HepG2 (cell line): ENCODE data around the gene NDRG2. TPM values are rescaled to one million over a fixed set of nuclear protein-coding genes. Genes with fewer than 3 reads are reported as not detected.
A peak's percentile ranks its signal among the peaks of the same experiment; 100 is the strongest.

Experiments
- AGO1 ChIP-seq: fragments of 200-400 bp; formaldehyde crosslinking; IDR thresholded peaks from 2 replicates; pipeline ENCODE4 v1.6.1; 2017; ENCODE audit warnings: mild to moderate bottlenecking, low read depth, low read length, moderate library complexity; ENCODE audit not compliant: poor library complexity, severe bottlenecking
- ARID2 ChIP-seq: sonication (generic); formaldehyde crosslinking; IDR thresholded peaks from 2 replicates; pipeline ENCODE4 v1.8.1; 2022; ENCODE audit warnings: mild to moderate bottlenecking, missing genetic modification reagents, borderline replicate concordance
- BORCS8-MEF2B ChIP-seq: sonication (generic); formaldehyde crosslinking; IDR thresholded peaks from 2 replicates; pipeline ENCODE4 v1.8.0; 2022; ENCODE audit warnings: mild to moderate bottlenecking, missing genetic modification reagents
- BRD4 ChIP-seq: sonication (generic); formaldehyde crosslinking; IDR thresholded peaks from 2 replicates; pipeline ENCODE4 v1.4.0; 2020; ENCODE audit warnings: missing genetic modification reagents
- FOXM1 ChIP-seq: sonication (generic); formaldehyde crosslinking; IDR thresholded peaks from 2 replicates; pipeline ENCODE4 v1.5.0; 2020; ENCODE audit warnings: missing genetic modification reagents
- KDM5B ChIP-seq: sonication (generic); formaldehyde crosslinking; IDR thresholded peaks from 2 replicates; pipeline ENCODE4 v1.4.0; 2020; ENCODE audit warnings: missing genetic modification reagents, mild to moderate bottlenecking, borderline replicate concordance
- KLF15 ChIP-seq: sonication (generic); formaldehyde crosslinking; IDR thresholded peaks from 2 replicates; pipeline ENCODE4 v1.8.1; 2023; ENCODE audit warnings: borderline replicate concordance, mild to moderate bottlenecking, inconsistent platforms, missing genetic modification reagents, mixed read lengths
- MAFG ChIP-seq: sonication (generic); formaldehyde crosslinking; IDR thresholded peaks from 2 replicates; pipeline ENCODE4 v1.5.1; 2020; ENCODE audit warnings: mild to moderate bottlenecking, missing genetic modification reagents
- NFE2L2 ChIP-seq: fragments of 150-350 bp; IDR thresholded peaks from 2 replicates; pipeline ENCODE4 v1.6.1; 2014; ENCODE audit warnings: low read length
- NFKBIZ ChIP-seq: IDR thresholded peaks from 2 replicates; pipeline ENCODE4 v1.6.1; 2018; ENCODE audit warnings: missing genetic modification reagents, missing compliant biosample characterization
- NKX3-1 ChIP-seq: sonication (generic); formaldehyde crosslinking; IDR thresholded peaks from 2 replicates; pipeline ENCODE4 v1.5.0; 2020; ENCODE audit warnings: missing genetic modification reagents
- NR1H2 ChIP-seq: sonication (generic); formaldehyde crosslinking; IDR thresholded peaks from 2 replicates; pipeline ENCODE4 v1.8.1; 2022; ENCODE audit warnings: low read depth, missing genetic modification reagents, borderline replicate concordance
- NR2C2 ChIP-seq: sonication (generic); formaldehyde crosslinking; IDR thresholded peaks from 2 replicates; pipeline ENCODE4 v1.4.0; 2020; ENCODE audit warnings: missing genetic modification reagents, mild to moderate bottlenecking, moderate library complexity, borderline replicate concordance
- SAP130 ChIP-seq: IDR thresholded peaks from 2 replicates; pipeline ENCODE4 v1.6.1; 2016; ENCODE audit warnings: low read depth
- SRSF4 ChIP-seq: fragments of 200-400 bp; formaldehyde crosslinking; IDR thresholded peaks from one replicate; pipeline ENCODE4 v1.6.1; 2018; ENCODE audit warnings: mild to moderate bottlenecking, low read depth, low read length, moderate library complexity; ENCODE audit not compliant: poor library complexity, severe bottlenecking
- ZBTB7B ChIP-seq: sonication (generic); formaldehyde crosslinking; IDR thresholded peaks from 2 replicates; pipeline ENCODE4 v1.4.0; 2020; ENCODE audit warnings: missing genetic modification reagents
- ZFP90 ChIP-seq: sonication (generic); formaldehyde crosslinking; IDR thresholded peaks from 2 replicates; pipeline ENCODE4 v1.8.0; 2022; ENCODE audit warnings: missing genetic modification reagents, mild to moderate bottlenecking, inconsistent platforms, borderline replicate concordance
- ZKSCAN1 ChIP-seq: fragments of 150-350 bp; IDR thresholded peaks from 2 replicates; pipeline ENCODE4 v1.6.1; 2014; ENCODE audit warnings: low read length
- ZNF256 ChIP-seq: sonication (generic); formaldehyde crosslinking; conservative IDR thresholded peaks from 2 replicates; pipeline ENCODE4 v1.4.0; 2020; ENCODE audit warnings: missing genetic modification reagents
- ZNF274 ChIP-seq: sonication (generic); formaldehyde crosslinking; IDR thresholded peaks from 2 replicates; pipeline ENCODE4 v1.5.1; 2020; ENCODE audit warnings: mild to moderate bottlenecking, missing genetic modification reagents
- ZNF296 ChIP-seq: sonication (generic); formaldehyde crosslinking; conservative IDR thresholded peaks from 2 replicates; pipeline ENCODE4 v1.5.0; 2020; ENCODE audit warnings: mild to moderate bottlenecking, missing genetic modification reagents
- ZNF333 ChIP-seq: sonication (generic); formaldehyde crosslinking; IDR thresholded peaks from 2 replicates; pipeline ENCODE4 v1.4.0; 2020; ENCODE audit warnings: mild to moderate bottlenecking, missing genetic modification reagents, borderline replicate concordance
- ZNF543 ChIP-seq: sonication (generic); formaldehyde crosslinking; IDR thresholded peaks from 2 replicates; pipeline ENCODE4 v1.4.0; 2020; ENCODE audit warnings: mild to moderate bottlenecking, missing genetic modification reagents
- ZNF605 ChIP-seq: sonication (generic); formaldehyde crosslinking; IDR thresholded peaks from 2 replicates; pipeline ENCODE4 v1.8.0; 2022; ENCODE audit warnings: mild to moderate bottlenecking, missing genetic modification reagents
- ZNF644 ChIP-seq: IDR thresholded peaks from 2 replicates; pipeline ENCODE4 v1.6.1; 2016; ENCODE audit warnings: low read depth
- ZNF782 ChIP-seq: sonication (generic); formaldehyde crosslinking; IDR thresholded peaks from 2 replicates; pipeline ENCODE4 v1.4.0; 2020; ENCODE audit warnings: missing genetic modification reagents, mild to moderate bottlenecking, borderline replicate concordance
- polyA plus RNA-seq, 8 experiments: library from polyadenylated mRNA; depleted of rRNA in 3 of 8; stranded (reverse) in 7 of 8; unstranded in 1 of 8; fragments of >200 nt; fragmentation: Illumina TruSeq in 4 of 8; extraction: Trizol in 4 of 8; gene quantifications; 2 replicates each; pipeline versions ENCODE4 v1.2.1 to v1.2.3, GENCODE V29; 2011 to 2016; ENCODE audit warnings: low read depth in 4 of 8, missing spikeins in 1 of 8, mixed read lengths in 1 of 8; ENCODE audit not compliant: insufficient read depth in 1 of 8
- total RNA-seq, 5 experiments: library from RNA; depleted of rRNA; stranded (reverse); fragments of >200 nt; fragmentation: Illumina TruSeq; extraction: Trizol; gene quantifications; 2 replicates each; pipeline ENCODE4 v1.2.3, GENCODE V29; 2016; ENCODE audit warnings: low read depth in 1 of 5
- TF ChIP-seq, protein P1 (sequence below): sonication (generic); formaldehyde crosslinking; IDR thresholded peaks from 2 replicates; pipeline ENCODE4 v1.4.0; 2020; ENCODE audit warnings: missing genetic modification reagents, low read depth, mild to moderate bottlenecking, borderline replicate concordance
- TF ChIP-seq, protein P2 (sequence below): sonication (generic); formaldehyde crosslinking; IDR thresholded peaks from 2 replicates; pipeline ENCODE4 v1.4.0; 2020; ENCODE audit warnings: missing genetic modification reagents
- TF ChIP-seq, protein P3 (sequence below): sonication (generic); formaldehyde crosslinking; IDR thresholded peaks from 2 replicates; pipeline ENCODE4 v1.8.0; 2022; ENCODE audit warnings: missing genetic modification reagents, mild to moderate bottlenecking, moderate library complexity, borderline replicate concordance

NDRG2 gene
- total and polyA plus RNA-seq, 2 of the 13 experiments (the other 11 are each of a cell fraction or from before 2014, with no cell fraction given), result 27.2 to 189 TPM

DNA sequence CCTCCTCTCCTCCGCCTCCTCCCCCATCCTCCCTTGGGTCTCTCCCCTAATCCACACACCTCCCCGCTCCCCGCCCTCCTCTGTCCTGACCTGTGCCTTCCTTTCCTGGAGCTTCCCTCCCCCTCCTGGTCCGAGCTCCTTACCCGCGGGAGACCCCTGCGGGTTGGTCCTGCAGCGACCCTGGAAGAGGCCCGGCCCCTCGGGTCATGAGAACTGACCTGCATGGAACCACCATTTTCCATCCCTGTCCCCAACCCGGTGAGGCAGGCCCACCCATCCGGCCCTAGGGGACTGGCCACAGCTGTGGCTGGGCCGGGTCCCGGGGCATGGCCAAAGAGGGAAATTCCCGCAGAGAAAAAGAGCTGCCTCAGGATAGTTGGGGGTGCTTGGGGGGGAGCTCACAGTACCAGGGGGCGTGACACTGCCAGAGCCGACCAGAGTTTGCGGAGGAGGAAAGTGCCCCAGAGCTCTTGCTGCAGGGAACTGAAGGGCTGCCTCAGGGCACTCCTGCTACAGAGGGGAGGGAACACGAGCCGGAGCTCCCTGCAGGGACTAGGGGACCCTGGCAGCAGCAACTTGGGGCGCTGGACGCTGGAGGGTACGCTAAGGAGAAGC lies 45.9 kb upstream of the NDRG2 start (continued):
- TF ChIP-seq ZNF274, result peak; percentile 58
- TF ChIP-seq ZNF644 (CRISPR knock-in tag), result no peak
- no peak for TF ChIP-seq BRD4 (CRISPR knock-in tag)
- peak; percentile 56 for TF ChIP-seq AGO1
- TF ChIP-seq KLF15 (CRISPR knock-in tag), result no peak
- peak; percentile 84; the same call in 1 of the 2 replicates for TF ChIP-seq ZFP90 (CRISPR knock-in tag)
- TF ChIP-seq, protein P1, sequence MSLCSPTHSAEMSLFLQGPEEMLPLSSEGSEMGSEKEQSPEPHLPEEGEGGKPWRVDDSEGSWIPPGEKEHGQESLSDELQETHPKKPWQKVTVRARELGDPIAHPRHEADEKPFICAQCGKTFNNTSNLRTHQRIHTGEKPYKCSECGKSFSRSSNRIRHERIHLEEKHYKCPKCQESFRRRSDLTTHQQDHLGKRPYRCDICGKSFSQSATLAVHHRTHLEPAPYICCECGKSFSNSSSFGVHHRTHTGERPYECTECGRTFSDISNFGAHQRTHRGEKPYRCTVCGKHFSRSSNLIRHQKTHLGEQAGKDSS (CRISPR knock-in tag), result 0 out of 2 replicates have a peak, but pooled peaks have one; percentile 36
- peak; percentile 86 for TF ChIP-seq ZBTB7B (CRISPR knock-in tag)
- TF ChIP-seq SAP130 (CRISPR knock-in tag), result peak; percentile 65
- 0 out of 2 replicates have a peak, but pooled peaks have one; percentile 33 for TF ChIP-seq ZNF782 (CRISPR knock-in tag)
- TF ChIP-seq, protein P2, sequence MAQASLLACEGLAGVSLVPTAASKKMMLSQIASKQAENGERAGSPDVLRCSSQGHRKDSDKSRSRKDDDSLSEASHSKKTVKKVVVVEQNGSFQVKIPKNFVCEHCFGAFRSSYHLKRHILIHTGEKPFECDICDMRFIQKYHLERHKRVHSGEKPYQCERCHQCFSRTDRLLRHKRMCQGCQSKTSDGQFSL (CRISPR knock-in tag), result peak; percentile 71; the same call in 1 of the 2 replicates
- peak; percentile 66; the same call in 1 of the 2 replicates for TF ChIP-seq KDM5B
- 0 out of 2 replicates have a peak, but pooled peaks have one; percentile 59 for TF ChIP-seq ZNF256 (CRISPR knock-in tag)
- TF ChIP-seq BORCS8-MEF2B, result peak; percentile 50; the same call in 1 of the 2 replicates
- no peak for TF ChIP-seq ZKSCAN1
- TF ChIP-seq MAFG (CRISPR knock-in tag), result 0 out of 2 replicates have a peak, but pooled peaks have one; percentile 13
- no peak for TF ChIP-seq NFKBIZ (CRISPR knock-in tag)
- no peak for TF ChIP-seq SRSF4
- TF ChIP-seq ZNF543 (CRISPR knock-in tag), result 0 out of 2 replicates have a peak, but pooled peaks have one; percentile 60
- no peak for TF ChIP-seq FOXM1 (CRISPR knock-in tag)
- TF ChIP-seq, protein P3, sequence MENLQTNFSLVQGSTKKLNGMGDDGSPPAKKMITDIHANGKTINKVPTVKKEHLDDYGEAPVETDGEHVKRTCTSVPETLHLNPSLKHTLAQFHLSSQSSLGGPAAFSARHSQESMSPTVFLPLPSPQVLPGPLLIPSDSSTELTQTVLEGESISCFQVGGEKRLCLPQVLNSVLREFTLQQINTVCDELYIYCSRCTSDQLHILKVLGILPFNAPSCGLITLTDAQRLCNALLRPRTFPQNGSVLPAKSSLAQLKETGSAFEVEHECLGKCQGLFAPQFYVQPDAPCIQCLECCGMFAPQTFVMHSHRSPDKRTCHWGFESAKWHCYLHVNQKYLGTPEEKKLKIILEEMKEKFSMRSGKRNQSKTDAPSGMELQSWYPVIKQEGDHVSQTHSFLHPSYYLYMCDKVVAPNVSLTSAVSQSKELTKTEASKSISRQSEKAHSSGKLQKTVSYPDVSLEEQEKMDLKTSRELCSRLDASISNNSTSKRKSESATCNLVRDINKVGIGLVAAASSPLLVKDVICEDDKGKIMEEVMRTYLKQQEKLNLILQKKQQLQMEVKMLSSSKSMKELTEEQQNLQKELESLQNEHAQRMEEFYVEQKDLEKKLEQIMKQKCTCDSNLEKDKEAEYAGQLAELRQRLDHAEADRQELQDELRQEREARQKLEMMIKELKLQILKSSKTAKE (CRISPR knock-in tag), result peak; percentile 18
- TF ChIP-seq NR1H2 (CRISPR knock-in tag), result no peak; the same call in 1 of the 2 replicates
- TF ChIP-seq ZNF605 (CRISPR knock-in tag), result peak; percentile 8; the same call in 1 of the 2 replicates
- peak; percentile 31; the same call in 1 of the 2 replicates for TF ChIP-seq ZNF296 (CRISPR knock-in tag)
- no peak for TF ChIP-seq ARID2 (CRISPR knock-in tag)
- TF ChIP-seq NR2C2 (CRISPR knock-in tag), result peak; percentile 51; the same call in 1 of the 2 replicates
- no peak for TF ChIP-seq ZNF333
- 0 out of 2 replicates have a peak, but pooled peaks have one; percentile 4 for TF ChIP-seq NFE2L2
- peak; percentile 53; the same call in 1 of the 2 replicates for TF ChIP-seq NKX3-1 (CRISPR knock-in tag)
